Nephron (organoid): ENCODE measurements around the gene RAB9A.

ENCODE experiments used
- H3K27ac Mint-ChIP-seq, 3 experiments: 2 replicates each; pipeline ENCODE4 v1.8.0; 2020; ENCODE audit warnings: mixed read lengths in 3 of 3, mild to moderate bottlenecking in 2 of 3, moderate library complexity in 1 of 3
- H3K27me3 Mint-ChIP-seq: 2 replicates; pipeline ENCODE4 v1.8.0; 2021; ENCODE audit warnings: low read depth, mild to moderate bottlenecking, moderate library complexity, mixed read lengths
- H3K36me3 Mint-ChIP-seq: 2 replicates; pipeline ENCODE4 v1.8.0; 2020; ENCODE audit warnings: low read depth, mixed read lengths
- H3K4me1 Mint-ChIP-seq: 2 replicates; pipeline ENCODE4 v1.8.0; 2020; ENCODE audit warnings: mixed read lengths
- H3K4me3 Mint-ChIP-seq, 3 experiments: 2 replicates each; pipeline ENCODE4 v1.8.0; 2020; ENCODE audit warnings: mild to moderate bottlenecking in 3 of 3, mixed read lengths in 3 of 3, moderate library complexity in 2 of 3
- H3K9me3 Mint-ChIP-seq: 2 replicates; pipeline ENCODE4 v1.8.0; 2020; ENCODE audit warnings: mixed read lengths
- TF ChIP-seq, protein P1 (sequence below), 3 experiments: fragments of 200-600 bp; sonication (generic); IDR thresholded peaks; one replicate each; pipeline ENCODE4 v1.5.0; 2021; ENCODE audit warnings: antibody characterized with exemption in 3 of 3; ENCODE audit not compliant: unreplicated experiment in 3 of 3

Gene RAB9A

GRCh38 chrX:13756381-13756780, 67.5 kb downstream of the RAB9A start:
- no peak overlapping the region for H3K4me3 Mint-ChIP-seq

GRCh38 chrX:13759152-13759718, 70.3 kb downstream of the RAB9A start:
- TF ChIP-seq, protein P1, sequence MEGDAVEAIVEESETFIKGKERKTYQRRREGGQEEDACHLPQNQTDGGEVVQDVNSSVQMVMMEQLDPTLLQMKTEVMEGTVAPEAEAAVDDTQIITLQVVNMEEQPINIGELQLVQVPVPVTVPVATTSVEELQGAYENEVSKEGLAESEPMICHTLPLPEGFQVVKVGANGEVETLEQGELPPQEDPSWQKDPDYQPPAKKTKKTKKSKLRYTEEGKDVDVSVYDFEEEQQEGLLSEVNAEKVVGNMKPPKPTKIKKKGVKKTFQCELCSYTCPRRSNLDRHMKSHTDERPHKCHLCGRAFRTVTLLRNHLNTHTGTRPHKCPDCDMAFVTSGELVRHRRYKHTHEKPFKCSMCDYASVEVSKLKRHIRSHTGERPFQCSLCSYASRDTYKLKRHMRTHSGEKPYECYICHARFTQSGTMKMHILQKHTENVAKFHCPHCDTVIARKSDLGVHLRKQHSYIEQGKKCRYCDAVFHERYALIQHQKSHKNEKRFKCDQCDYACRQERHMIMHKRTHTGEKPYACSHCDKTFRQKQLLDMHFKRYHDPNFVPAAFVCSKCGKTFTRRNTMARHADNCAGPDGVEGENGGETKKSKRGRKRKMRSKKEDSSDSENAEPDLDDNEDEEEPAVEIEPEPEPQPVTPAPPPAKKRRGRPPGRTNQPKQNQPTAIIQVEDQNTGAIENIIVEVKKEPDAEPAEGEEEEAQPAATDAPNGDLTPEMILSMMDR (IDR thresholded peaks at IDR 0.05; ENCODE audit: unreplicated experiment in 3 of 3) = no peak
- H3K36me3 Mint-ChIP-seq = peaks cover 37% of the 10 kb centered on the region
- H3K4me3 Mint-ChIP-seq = no peak overlapping the region
- H3K27ac Mint-ChIP-seq = no peak overlapping the region
- no peaks in the 10 kb centered on the region for H3K27me3 Mint-ChIP-seq
- peaks cover 11% of the 10 kb centered on the region for H3K4me1 Mint-ChIP-seq
- H3K9me3 Mint-ChIP-seq = peaks cover 2% of the 10 kb centered on the region

More at GRCh38 chrX:13756381-13756780, 67.5 kb downstream of the RAB9A start:
- Mint-ChIP-seq H3K9me3 (peaks cover 2% of the 10 kb centered on the region), H3K36me3 (peaks cover 38% of the 10 kb centered on the region), H3K4me1 (peaks cover 4% of the 10 kb centered on the region), H3K27ac (no peak overlapping the region), H3K27me3 (no peaks in the 10 kb centered on the region)
- TF ChIP-seq, protein P1 (IDR thresholded peaks at IDR 0.05; ENCODE audit: unreplicated experiment in 3 of 3) = no peak
